T-helper 2 cell treated with Interferon-gamma antibody and Interleukin-4, amounts not matched to agents 5 μg/mL and 100 μg/mL, for 36 hours (primary cell): ENCODE data around the gene LRIT2.

Source experiments
- DNase-seq: peaks from one replicate; pipeline ENCODE4 v3.0.0; 2021; ENCODE audit warnings: low spot score
- H3K27ac Mint-ChIP-seq: one replicate; pipeline ENCODE4 v1.8.0; 2021; ENCODE audit warnings: mild to moderate bottlenecking, mixed read lengths
- H3K27me3 Mint-ChIP-seq: one replicate; pipeline ENCODE4 v1.8.0; 2021; ENCODE audit warnings: low read depth, mixed read lengths
- H3K36me3 Mint-ChIP-seq: one replicate; pipeline ENCODE4 v1.8.0; 2021; ENCODE audit warnings: low read depth, mixed read lengths
- H3K4me1 Mint-ChIP-seq: one replicate; pipeline ENCODE4 v1.8.0; 2021; ENCODE audit warnings: low read depth, mixed read lengths
- H3K4me3 Mint-ChIP-seq: one replicate; pipeline ENCODE4 v1.8.0; 2022; ENCODE audit warnings: mild to moderate bottlenecking, moderate library complexity, mixed read lengths
- H3K9me3 Mint-ChIP-seq: one replicate; pipeline ENCODE4 v1.8.0; 2021; ENCODE audit warnings: mixed read lengths

LRIT2 gene

GRCh38 chr10:84232376-84232775 lies 7.0 kb upstream of the LRIT2 start:
- Mint-ChIP-seq H3K36me3 (no peaks in the 10 kb centered on the region), H3K27ac (no peak overlapping the region), H3K4me3 (no peak overlapping the region), H3K9me3 (no peaks in the 10 kb centered on the region), H3K4me1 (no peaks in the 10 kb centered on the region), H3K27me3 (peaks cover 2% of the 10 kb centered on the region)
- DNase-seq = no peak

- DNase-seq = no peak
- Mint-ChIP-seq H3K4me1 (no peaks in the 10 kb centered on the region), H3K27me3 (no peaks in the 10 kb centered on the region), H3K36me3 (no peaks in the 10 kb centered on the region), H3K9me3 (no peaks in the 10 kb centered on the region), H3K27ac (no peak overlapping the region), H3K4me3 (no peak overlapping the region)
Measured at GRCh38 chr10:84230359-84230758, 5.0 kb upstream of the LRIT2 start.

DNA sequence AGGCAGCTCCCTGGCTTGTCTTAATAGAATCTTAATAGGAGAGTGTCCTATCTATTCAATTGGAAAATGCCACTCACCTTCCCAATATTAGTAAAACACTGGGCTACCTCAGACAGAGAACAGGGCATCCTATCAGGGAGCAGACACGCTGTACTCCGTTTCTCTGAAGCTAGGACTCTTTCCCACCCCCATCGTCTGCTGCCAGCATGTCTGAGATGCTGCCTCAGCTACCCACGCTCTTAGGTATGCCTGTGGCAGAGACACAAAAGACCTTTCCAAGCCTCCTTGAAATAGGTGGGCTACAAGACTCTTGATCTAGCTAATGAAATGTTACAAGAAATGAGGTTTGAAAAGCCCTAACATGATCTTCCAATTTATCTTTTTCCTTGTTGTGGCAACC lies 2.5 kb upstream of the LRIT2 start:
- Mint-ChIP-seq H3K36me3 (no peaks in the 10 kb centered on the region), H3K27ac (no peak overlapping the region), H3K9me3 (no peaks in the 10 kb centered on the region), H3K27me3 (no peaks in the 10 kb centered on the region), H3K4me3 (no peak overlapping the region), H3K4me1 (no peaks in the 10 kb centered on the region)
- no peak for DNase-seq

DNA sequence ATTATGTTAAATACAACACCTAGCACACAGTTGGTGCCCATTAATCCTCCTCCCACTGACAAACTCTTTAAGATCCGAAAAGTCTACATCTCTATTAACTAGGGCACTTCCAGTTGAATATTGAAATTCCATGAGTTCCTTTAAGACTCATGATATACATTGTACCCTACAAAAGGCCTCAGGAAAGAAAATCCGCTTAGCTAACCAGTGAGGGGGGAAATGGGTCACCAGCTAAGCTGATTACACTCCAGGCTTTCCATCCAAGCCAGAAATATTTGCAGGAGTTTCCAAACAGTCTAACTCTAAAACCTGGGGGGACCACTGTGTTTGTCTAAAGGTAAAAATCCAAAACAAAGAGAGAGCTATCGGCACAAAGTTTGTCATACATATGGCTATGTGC lies 1.3 kb upstream of the LRIT2 start:
- DNase-seq = no peak
- H3K4me3 Mint-ChIP-seq = no peak overlapping the region
- H3K36me3 Mint-ChIP-seq = no peaks in the 10 kb centered on the region
- H3K4me1 Mint-ChIP-seq = no peaks in the 10 kb centered on the region
- no peaks in the 10 kb centered on the region for H3K9me3 Mint-ChIP-seq
- no peaks in the 10 kb centered on the region for H3K27me3 Mint-ChIP-seq
- no peak overlapping the region for H3K27ac Mint-ChIP-seq

GRCh38 chr10:84224411-84225028 lies 824 bp downstream of the LRIT2 start:
- Mint-ChIP-seq H3K36me3 (no peaks in the 10 kb centered on the region), H3K4me3 (no peak overlapping the region), H3K4me1 (no peaks in the 10 kb centered on the region), H3K27ac (no peak overlapping the region), H3K9me3 (peaks cover 1% of the 10 kb centered on the region), H3K27me3 (no peaks in the 10 kb centered on the region)
- DNase-seq = no peak

GRCh38 chr10:84221916-84222315 lies 3.4 kb downstream of the LRIT2 start:
- H3K36me3 Mint-ChIP-seq = no peaks in the 10 kb centered on the region
- H3K4me1 Mint-ChIP-seq = no peaks in the 10 kb centered on the region
- no peak overlapping the region for H3K4me3 Mint-ChIP-seq
- H3K9me3 Mint-ChIP-seq = peaks cover 6% of the 10 kb centered on the region
- DNase-seq = no peak
- no peaks in the 10 kb centered on the region for H3K27me3 Mint-ChIP-seq
- no peak overlapping the region for H3K27ac Mint-ChIP-seq

DNA sequence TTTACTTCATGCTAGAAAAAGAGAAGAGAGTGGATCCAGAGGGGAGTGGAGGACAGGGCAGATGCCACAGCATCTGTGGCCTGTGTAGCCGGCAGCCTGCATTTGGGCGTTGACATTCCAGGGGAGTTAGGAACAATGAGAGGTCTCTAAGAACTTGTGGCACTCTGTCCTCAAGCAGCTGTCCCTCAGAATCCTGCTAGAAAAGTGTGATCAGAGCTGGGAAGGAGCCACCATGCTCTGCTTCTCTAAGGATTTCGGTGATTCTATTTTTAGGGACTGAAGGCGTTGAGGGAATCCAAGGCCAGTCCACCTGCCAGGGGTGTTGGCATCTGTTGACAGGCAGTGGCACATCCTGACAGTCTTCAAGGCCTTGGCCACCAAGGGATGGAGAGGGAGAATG lies 7.6 kb downstream of the LRIT2 start:
- Mint-ChIP-seq H3K27ac (no peak overlapping the region), H3K4me1 (peaks cover 2% of the 10 kb centered on the region), H3K4me3 (no peak overlapping the region), H3K9me3 (peaks cover 6% of the 10 kb centered on the region), H3K27me3 (no peaks in the 10 kb centered on the region), H3K36me3 (no peaks in the 10 kb centered on the region)
- no peak for DNase-seq

- H3K4me1 Mint-ChIP-seq = peaks cover 2% of the 10 kb centered on the region
- H3K4me3 Mint-ChIP-seq = no peak overlapping the region
- no peaks in the 10 kb centered on the region for H3K27me3 Mint-ChIP-seq
- DNase-seq = no peak
- H3K9me3 Mint-ChIP-seq = peaks cover 6% of the 10 kb centered on the region
- no peak overlapping the region for H3K27ac Mint-ChIP-seq
- no peaks in the 10 kb centered on the region for H3K36me3 Mint-ChIP-seq
Measured at GRCh38 chr10:84216834-84217233, 8.5 kb downstream of the LRIT2 start.

- peaks cover 2% of the 10 kb centered on the region for H3K4me1 Mint-ChIP-seq
- no peak overlapping the region for H3K27ac Mint-ChIP-seq
- peak overlapping the region; percentile 33 for H3K4me3 Mint-ChIP-seq
- peaks cover 6% of the 10 kb centered on the region for H3K9me3 Mint-ChIP-seq
- no peaks in the 10 kb centered on the region for H3K27me3 Mint-ChIP-seq
- H3K36me3 Mint-ChIP-seq = no peaks in the 10 kb centered on the region
- peak; percentile 16 for DNase-seq
Measured at GRCh38 chr10:84214612-84215235, 10.6 kb downstream of the LRIT2 start.

DNA sequence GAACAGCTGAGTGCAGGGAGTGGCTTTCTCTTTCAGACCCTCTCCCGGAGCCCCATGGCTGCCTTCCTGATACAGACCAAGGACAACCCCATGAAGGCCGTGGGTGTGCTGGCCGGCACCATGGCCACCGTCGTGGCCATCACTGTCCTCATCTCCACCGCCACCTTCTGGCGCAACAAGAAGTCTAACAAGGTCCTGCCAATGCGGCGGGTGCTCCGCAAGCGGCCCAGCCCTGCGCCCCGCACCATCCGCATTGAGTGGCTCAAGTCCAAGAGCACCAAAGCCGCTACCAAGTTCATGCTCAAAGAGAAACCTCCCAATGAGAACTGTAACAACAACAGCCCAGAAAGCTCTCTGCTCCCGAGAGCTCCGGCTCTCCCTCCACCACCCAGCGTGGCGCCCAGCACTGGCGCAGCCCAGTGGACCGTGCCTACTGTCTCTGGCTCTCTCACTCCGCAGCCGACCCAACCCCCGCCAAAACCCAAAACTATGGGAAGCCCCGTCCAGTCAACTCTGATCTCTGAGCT lies 11.2 kb downstream of the LRIT2 start:
- Mint-ChIP-seq H3K27ac (no peak overlapping the region), H3K36me3 (no peaks in the 10 kb centered on the region), H3K27me3 (no peaks in the 10 kb centered on the region), H3K4me1 (peaks cover 2% of the 10 kb centered on the region), H3K9me3 (peaks cover under 1% of the 10 kb centered on the region), H3K4me3 (peak overlapping the region; percentile 33)
- DNase-seq = no peak

DNA sequence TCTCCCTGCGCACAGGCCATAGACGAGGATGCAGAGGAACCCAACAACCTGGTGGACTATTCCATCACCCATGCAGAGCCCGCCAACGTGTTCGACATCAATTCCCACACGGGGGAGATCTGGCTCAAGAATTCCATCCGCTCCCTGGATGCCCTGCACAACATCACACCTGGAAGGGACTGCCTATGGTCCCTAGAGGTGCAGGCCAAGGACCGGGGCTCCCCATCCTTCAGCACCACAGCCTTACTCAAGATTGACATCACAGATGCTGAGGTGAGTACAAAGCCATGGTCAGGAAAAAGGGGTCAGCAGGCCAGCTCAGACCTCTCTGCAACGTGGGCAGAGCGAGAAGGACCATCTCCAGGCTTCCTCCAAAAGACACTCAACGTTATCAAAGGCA lies 12.3 kb downstream of the LRIT2 start:
- Mint-ChIP-seq H3K27me3 (no peaks in the 10 kb centered on the region), H3K36me3 (no peaks in the 10 kb centered on the region), H3K4me3 (no peak overlapping the region), H3K9me3 (no peaks in the 10 kb centered on the region), H3K27ac (no peak overlapping the region), H3K4me1 (peaks cover 2% of the 10 kb centered on the region)
- no peak for DNase-seq

DNA sequence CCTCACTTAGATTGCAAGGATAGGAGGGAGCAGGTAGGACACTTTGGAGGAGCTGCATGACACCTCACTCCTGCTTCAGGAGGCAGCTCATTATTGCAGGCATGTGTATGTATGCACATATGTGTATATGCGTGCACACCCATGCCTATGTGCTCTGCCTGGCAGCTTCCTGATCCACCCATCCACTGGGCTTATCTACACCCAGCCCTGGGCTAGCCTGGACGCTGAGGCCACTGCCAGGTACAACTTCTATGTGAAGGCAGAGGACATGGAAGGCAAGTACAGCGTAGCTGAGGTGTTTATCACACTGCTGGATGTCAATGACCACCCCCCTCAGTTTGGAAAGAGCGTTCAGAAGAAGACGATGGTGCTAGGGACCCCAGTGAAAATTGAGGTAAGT lies 13.3 kb downstream of the LRIT2 start:
- no peak overlapping the region for H3K27ac Mint-ChIP-seq
- H3K27me3 Mint-ChIP-seq = peaks cover 4% of the 10 kb centered on the region
- no peak for DNase-seq
- H3K4me3 Mint-ChIP-seq = no peak overlapping the region
- H3K36me3 Mint-ChIP-seq = no peaks in the 10 kb centered on the region
- peaks cover 2% of the 10 kb centered on the region for H3K4me1 Mint-ChIP-seq
- no peaks in the 10 kb centered on the region for H3K9me3 Mint-ChIP-seq

DNA sequence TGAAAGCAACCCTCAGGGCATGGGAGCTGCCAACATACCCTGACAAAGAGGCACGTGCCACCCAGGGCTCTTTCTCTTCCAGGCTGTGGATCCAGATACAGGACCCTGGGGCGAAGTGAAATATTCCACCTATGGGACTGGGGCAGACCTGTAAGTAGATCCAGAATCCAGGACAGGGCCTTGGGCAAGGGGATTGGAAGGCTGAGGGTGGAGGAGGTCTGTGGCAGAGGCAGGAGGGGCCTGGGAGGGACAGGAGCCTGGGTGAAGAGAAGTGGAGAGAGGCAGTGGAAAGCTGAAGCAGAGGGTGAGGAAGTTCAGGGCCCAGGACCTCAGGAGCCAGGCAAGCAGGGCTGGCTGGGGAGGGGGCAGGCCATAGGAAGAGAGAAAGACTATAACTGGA lies 13.8 kb downstream of the LRIT2 start:
- no peak for DNase-seq
- Mint-ChIP-seq H3K9me3 (no peaks in the 10 kb centered on the region), H3K27me3 (peaks cover 6% of the 10 kb centered on the region), H3K4me1 (peaks cover 2% of the 10 kb centered on the region), H3K36me3 (no peaks in the 10 kb centered on the region), H3K4me3 (no peak overlapping the region), H3K27ac (no peak overlapping the region)

GRCh38 chr10:84208023-84208422 lies 17.3 kb downstream of the LRIT2 start:
- peaks cover 6% of the 10 kb centered on the region for H3K27me3 Mint-ChIP-seq
- H3K9me3 Mint-ChIP-seq = no peaks in the 10 kb centered on the region
- H3K27ac Mint-ChIP-seq = no peak overlapping the region
- H3K4me1 Mint-ChIP-seq = no peaks in the 10 kb centered on the region
- no peak overlapping the region for H3K4me3 Mint-ChIP-seq
- no peak for DNase-seq
- no peaks in the 10 kb centered on the region for H3K36me3 Mint-ChIP-seq
